NB4 (cell line): ENCODE results near the gene REPIN1.

Source experiments
- DNase-seq: peaks from one replicate; pipeline ENCODE4 v3.0.0; 2010; ENCODE audit warnings: low read depth
- H3K4me3 ChIP-seq: one replicate; pipeline ENCODE4 v1.5.1; 2011; ENCODE audit warnings: mild to moderate bottlenecking, low read depth, low read length, moderate library complexity
- CTCF ChIP-seq: IDR thresholded peaks from one replicate; pipeline ENCODE4 v1.5.1; 2012; ENCODE audit warnings: low read depth, low read length
- MAX ChIP-seq: IDR thresholded peaks from 2 replicates; pipeline ENCODE4 v1.6.1; 2011; ENCODE audit warnings: low read depth, low read length
- MYC ChIP-seq: IDR thresholded peaks from 2 replicates; pipeline ENCODE4 v1.6.1; 2011; ENCODE audit warnings: low read depth, low read length
- POLR2A ChIP-seq: IDR thresholded peaks from 2 replicates; pipeline ENCODE4 v1.6.1; 2011; ENCODE audit warnings: mild to moderate bottlenecking; ENCODE audit not compliant: insufficient read length; ENCODE audit errors: extremely low read depth

The REPIN1 gene

GRCh38 chr7:150367677-150368095 is 936 bp upstream of the REPIN1 start:
- no peak for DNase-seq
- peak overlapping the region; percentile 86 for H3K4me3 ChIP-seq
- TF ChIP-seq MAX (no peak), CTCF (no peak), MYC (no peak), POLR2A (no peak)

GRCh38 chr7:150368884-150369747 is 494 bp downstream of the REPIN1 start:
- peak; percentile 88 for DNase-seq
- H3K4me3 ChIP-seq = peak overlapping the region; percentile 86
- TF ChIP-seq POLR2A = peak; percentile 21
- TF ChIP-seq MAX = peak; percentile 61; the same call in 1 of the 2 replicates
- TF ChIP-seq MYC = peak; percentile 83
- TF ChIP-seq CTCF = no peak

GRCh38 chr7:150369748-150370501 is 1.3 kb downstream of the REPIN1 start:
- peak overlapping the region; percentile 86 for H3K4me3 ChIP-seq
- no peak; the same call in 1 of the 2 replicates for TF ChIP-seq MAX
- TF ChIP-seq MYC = no peak
- no peak for TF ChIP-seq CTCF
- no peak for TF ChIP-seq POLR2A
- DNase-seq = no peak

GRCh38 chr7:150370612-150371071 is 2.0 kb downstream of the REPIN1 start:
- DNase-seq = no peak
- H3K4me3 ChIP-seq = peak overlapping the region; percentile 22
- TF ChIP-seq CTCF (no peak), POLR2A (no peak), MAX (no peak), MYC (no peak)

- H3K4me3 ChIP-seq = no peak overlapping the region
- DNase-seq = no peak
- TF ChIP-seq CTCF (no peak), MYC (no peak), MAX (no peak), POLR2A (no peak)
Measured at GRCh38 chr7:150371131-150371995, 2.7 kb downstream of the REPIN1 start.
